Activated CD8-positive, alpha-beta memory T cell treated with anti-CD3 and anti-CD28 coated beads for 24 hours (primary cell): Measurements from ENCODE around the gene TMBIM1.

ENCODE experiments used
- DNase-seq: peaks from one replicate; pipeline ENCODE4 v3.0.0-alpha.2; 2020

TMBIM1 gene

GRCh38 chr2:218271487-218271797 is 20.9 kb downstream of the TMBIM1 start:
- DNase-seq = no peak

GRCh38 chr2:218270721-218271486 is 21.4 kb downstream of the TMBIM1 start:
- no peak for DNase-seq

- peak; percentile 100 for DNase-seq
Observed at GRCh38 chr2:218269900-218270720, 22.2 kb downstream of the TMBIM1 start, which contains the start of the genes AAMP and PNKD. Gene AAMP, minus strand, starts transcription at chr2:218270137. Its CDS starts 51 bp downstream, at chr2:218270086. Gene PNKD, plus strand, starts transcription at chr2:218270519. Its CDS starts 17 bp downstream, at chr2:218270536.

- no peak for DNase-seq
Observed at GRCh38 chr2:218267259-218267658, 25.0 kb downstream of the TMBIM1 start.

GRCh38 chr2:218266316-218266979 is 25.9 kb downstream of the TMBIM1 start:
- DNase-seq = no peak

- no peak for DNase-seq
Observed at GRCh38 chr2:218265626-218266025, 26.7 kb downstream of the TMBIM1 start.

GRCh38 chr2:218264773-218265561 is 27.3 kb downstream of the TMBIM1 start:
- no peak for DNase-seq

GRCh38 chr2:218263817-218264641 is 28.3 kb downstream of the TMBIM1 start:
- DNase-seq = no peak

- no peak for DNase-seq
Observed at GRCh38 chr2:218262631-218263586, 29.4 kb downstream of the TMBIM1 start.

- DNase-seq = no peak
Observed at GRCh38 chr2:218262237-218262600, 30.1 kb downstream of the TMBIM1 start.

- DNase-seq = no peak
Observed at GRCh38 chr2:218261423-218262236, 30.7 kb downstream of the TMBIM1 start.

GRCh38 chr2:218260742-218261422 is 31.4 kb downstream of the TMBIM1 start, which contains the start of gene GPBAR1:
Gene GPBAR1, plus strand, starts transcription at chr2:218261015. Its CDS starts 1,710 bp downstream, at chr2:218262725.
- no peak for DNase-seq

GRCh38 chr2:218260166-218260565 is 32.1 kb downstream of the TMBIM1 start:
- no peak for DNase-seq

GRCh38 chr2:218259099-218259961 is 33.0 kb downstream of the TMBIM1 start:
- no peak for DNase-seq

GRCh38 chr2:218257390-218257981 is 34.8 kb downstream of the TMBIM1 start:
- DNase-seq = peak; percentile 86

GRCh38 chr2:218256612-218257350 is 35.5 kb downstream of the TMBIM1 start:
- DNase-seq = no peak

- DNase-seq = no peak
Observed at GRCh38 chr2:218255446-218255845, 36.9 kb downstream of the TMBIM1 start.
